GM19328 (cell line): ENCODE results near the gene IMP3.

Source experiments
- ATAC-seq: cut with Tn5 transposase; IDR thresholded peaks from one replicate; pipeline ENCODE4 v1.9.1; 2021; ENCODE audit warnings: mild to moderate bottlenecking, moderate library complexity; ENCODE audit not compliant: unreplicated experiment

The IMP3 gene

GRCh38 chr15:75625542-75626347 is 14.3 kb downstream of the IMP3 start, which contains the start of gene SNUPN:
SNUPN (minus strand) TSS chr15:75625725; CDS start chr15:75621051, 4,674 bp downstream.
- ATAC-seq, result peak; percentile 58

DNA sequence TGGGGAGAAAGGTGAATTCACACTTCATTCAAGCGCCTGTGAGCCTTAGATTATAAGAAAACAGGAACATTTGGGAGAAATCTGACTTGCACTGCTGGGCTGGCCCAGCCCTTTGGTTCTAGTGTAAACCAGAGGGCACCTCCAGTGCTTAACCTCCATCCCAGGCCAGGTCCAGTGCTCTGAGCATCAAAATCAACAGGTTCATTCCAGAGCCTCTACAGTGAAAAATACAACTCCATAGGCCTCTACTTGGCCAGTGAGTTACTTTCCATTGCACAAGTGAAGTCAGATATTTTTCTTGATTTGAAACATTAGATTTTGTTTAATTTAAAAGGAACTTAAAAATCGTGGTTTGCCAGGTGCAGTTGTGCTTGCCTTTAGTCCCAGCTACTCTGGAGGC is 17.5 kb downstream of the IMP3 start:
- no peak for ATAC-seq

GRCh38 chr15:75620841-75621391 is 19.1 kb downstream of the IMP3 start:
- no peak for ATAC-seq

GRCh38 chr15:75620058-75620820 is 19.8 kb downstream of the IMP3 start:
- no peak for ATAC-seq

- no peak for ATAC-seq
These were observed 23.3 kb downstream of the IMP3 start for GRCh38 chr15:75616766-75617165.

DNA sequence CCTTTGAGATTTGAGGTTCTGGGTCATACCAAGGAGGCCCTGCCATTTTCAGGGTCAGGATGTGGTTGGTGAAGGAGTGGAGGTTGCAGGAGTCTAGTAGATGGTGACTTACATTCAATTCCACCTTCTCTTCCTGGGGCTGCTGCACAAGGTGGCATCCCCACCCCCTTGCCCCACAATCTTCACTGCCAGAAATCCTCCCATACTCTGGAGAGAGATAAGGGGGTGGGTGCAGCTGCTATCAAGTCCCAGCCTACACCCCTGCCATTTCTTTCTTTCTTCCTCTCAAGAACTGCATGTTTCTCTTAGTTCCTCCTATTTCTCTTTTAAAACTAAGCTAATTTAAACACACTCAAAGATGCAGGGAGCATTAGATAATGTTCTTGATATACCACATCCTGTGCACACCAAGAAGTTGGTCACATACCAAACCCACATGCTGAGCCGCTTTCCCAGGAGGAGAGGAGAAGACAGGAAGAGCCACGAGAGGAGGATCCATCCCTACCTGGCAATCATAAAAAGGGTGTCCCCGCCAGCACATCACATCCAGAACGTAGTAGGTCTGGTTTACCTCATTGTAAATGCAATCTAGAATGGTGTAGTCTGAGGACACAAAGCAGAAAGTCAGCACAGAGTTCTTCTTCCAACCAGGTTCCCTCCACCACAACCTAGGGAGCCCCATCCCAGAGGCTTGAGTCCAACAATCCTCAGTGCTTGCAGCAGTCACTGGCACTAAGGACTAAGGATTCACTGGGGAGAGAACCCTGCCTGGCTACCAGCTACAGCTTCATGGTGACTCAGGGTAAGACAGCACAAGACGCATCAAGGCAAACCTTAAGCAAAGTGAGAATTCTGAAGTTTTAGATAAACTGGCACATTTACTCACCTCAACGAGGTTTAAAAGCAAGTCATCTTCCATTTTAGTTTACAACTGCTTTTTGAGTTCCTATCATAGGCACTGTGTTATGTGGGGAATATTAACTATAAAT is 33.0 kb downstream of the IMP3 start:
- no peak for ATAC-seq

DNA sequence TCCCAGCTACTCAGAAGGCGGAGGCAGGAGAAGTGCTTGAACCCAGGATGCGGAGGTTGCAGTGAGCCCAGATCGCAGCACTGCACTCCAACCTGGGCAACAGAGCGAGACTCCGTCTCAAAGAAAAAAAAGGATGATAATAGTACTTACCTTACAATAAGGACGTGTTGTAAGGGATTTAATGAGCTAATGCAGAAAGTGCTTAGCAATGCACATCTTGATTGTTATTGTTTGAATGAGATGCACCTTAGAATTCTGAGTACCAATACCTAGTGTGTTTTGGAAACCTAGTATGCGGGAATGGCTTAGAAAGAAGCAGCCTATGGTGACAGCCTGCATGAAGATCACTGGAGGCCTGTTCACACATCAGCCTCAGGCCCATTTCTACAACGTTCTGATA is 34.0 kb downstream of the IMP3 start:
- ATAC-seq, result no peak

DNA sequence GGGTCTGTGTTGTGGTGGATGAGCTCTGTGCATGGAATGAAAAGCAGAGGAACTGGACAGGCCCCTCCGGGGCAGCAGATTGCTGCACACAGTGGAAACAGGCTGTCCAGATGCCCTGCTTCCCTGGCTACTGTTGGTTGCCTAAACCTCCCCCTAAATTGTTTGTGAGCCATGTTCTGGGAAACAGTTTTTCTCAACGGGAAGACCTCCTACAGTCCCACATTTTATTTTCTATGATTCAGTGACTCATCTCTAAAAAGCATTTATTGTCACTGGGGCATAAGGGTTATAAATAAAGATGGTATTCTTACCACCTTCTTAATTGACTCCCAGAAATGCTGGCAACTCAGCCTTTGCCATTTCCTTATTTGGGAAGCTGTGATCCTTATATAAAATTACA is 40.6 kb downstream of the IMP3 start:
- ATAC-seq, result no peak

GRCh38 chr15:75598361-75598760 is 41.7 kb downstream of the IMP3 start:
- ATAC-seq, result no peak

GRCh38 chr15:75597667-75598341 is 42.2 kb downstream of the IMP3 start:
- ATAC-seq, result no peak

GRCh38 chr15:75596703-75597345 is 43.2 kb downstream of the IMP3 start:
- no peak for ATAC-seq

DNA sequence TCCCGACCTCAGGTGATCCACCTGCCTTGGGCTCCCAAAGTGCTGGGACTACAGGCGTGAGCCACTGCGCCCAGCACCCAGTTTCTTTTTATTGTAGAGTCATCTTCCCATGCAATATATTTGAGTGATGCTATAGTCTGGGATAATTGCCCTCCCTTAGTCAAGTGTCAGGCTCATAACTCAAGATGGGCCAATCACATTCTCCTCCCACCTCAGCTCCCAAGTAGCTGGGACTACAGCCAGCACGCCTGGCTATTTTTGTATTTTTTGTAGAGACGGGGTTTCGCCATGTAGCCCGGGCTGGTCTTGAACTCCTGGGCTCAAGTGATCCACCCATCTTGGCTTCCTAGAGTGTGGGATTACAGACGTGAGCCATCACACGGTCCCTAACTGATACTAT is 45.7 kb downstream of the IMP3 start:
- no peak for ATAC-seq

GRCh38 chr15:75591655-75592364 is 48.2 kb downstream of the IMP3 start:
- no peak for ATAC-seq

- no peak for ATAC-seq
These were observed 49.8 kb downstream of the IMP3 start for GRCh38 chr15:75590239-75590638.
